Germinal center (tissue), 1 donor: ENCODE results near the gene MMP23B.

Experiments
- DNase-seq: peaks from one replicate; pipeline ENCODE4 v3.0.0; 2012; ENCODE audit warnings: mixed read lengths, low spot score

The MMP23B gene

GRCh38 chr1:1602968-1603506 is 28.9 kb upstream of the MMP23B start:
- no peak for DNase-seq

- DNase-seq: no peak
Observed at GRCh38 chr1:1603671-1604373, 28.2 kb upstream of the MMP23B start.

GRCh38 chr1:1604374-1605033 is 27.5 kb upstream of the MMP23B start:
- DNase-seq: no peak

GRCh38 chr1:1605034-1605591 is 26.9 kb upstream of the MMP23B start:
- DNase-seq: no peak

- no peak for DNase-seq
Observed at GRCh38 chr1:1605724-1606123, 26.2 kb upstream of the MMP23B start.

- no peak for DNase-seq
Observed at GRCh38 chr1:1606232-1606631, 25.7 kb upstream of the MMP23B start.

- DNase-seq: no peak
Observed at GRCh38 chr1:1609822-1610485, 22.0 kb upstream of the MMP23B start.

- no peak for DNase-seq
Observed at GRCh38 chr1:1610796-1611195, 21.2 kb upstream of the MMP23B start.

GRCh38 chr1:1612104-1612400 is 19.9 kb upstream of the MMP23B start:
- no peak for DNase-seq

- DNase-seq: no peak
Observed at GRCh38 chr1:1613509-1614082, 18.4 kb upstream of the MMP23B start.

GRCh38 chr1:1614204-1614953 is 17.6 kb upstream of the MMP23B start:
- DNase-seq: no peak

GRCh38 chr1:1614954-1615255 is 17.1 kb upstream of the MMP23B start:
- DNase-seq: no peak

GRCh38 chr1:1615256-1616044 is 16.5 kb upstream of the MMP23B start, which contains the start of gene MIB2:
Gene MIB2 (plus strand): TSS chr1:1615500. CDS start chr1:1623453, 7,953 bp downstream.
- peak; percentile 100 for DNase-seq

- DNase-seq: peak; percentile 66
Observed at GRCh38 chr1:1616045-1616790, 15.8 kb upstream of the MMP23B start.

- DNase-seq: no peak
Observed at GRCh38 chr1:1616838-1617237, 15.1 kb upstream of the MMP23B start.

- DNase-seq: no peak
Observed at GRCh38 chr1:1617516-1617915, 14.5 kb upstream of the MMP23B start.

- DNase-seq: no peak
Observed at GRCh38 chr1:1617925-1618324, 14.0 kb upstream of the MMP23B start.

GRCh38 chr1:1618396-1619068 is 13.4 kb upstream of the MMP23B start:
- DNase-seq: no peak

GRCh38 chr1:1619917-1620361 is 12.0 kb upstream of the MMP23B start:
- DNase-seq: no peak
